Cardiac muscle cell (in vitro differentiated cells and primary cell): ENCODE data around the gene BOD1. TPM values are rescaled to one million over a fixed set of nuclear protein-coding genes. Genes with fewer than 3 reads are reported as not detected.

ENCODE experiments used
- DNase-seq, 2 donors: peaks; one replicate each; pipeline versions ENCODE4 v3.0.0 to v3.0.0-alpha.2; 2010 to 2017; ENCODE audit warnings: low read depth in 1 of 2, low spot score in 1 of 2
- H3K27ac ChIP-seq: fragments of 200-600 bp; sonication (generic); 2 replicates; pipeline ENCODE4 v1.5.1; 2016
- H3K27me3 ChIP-seq: fragments of 200-600 bp; sonication (generic); 2 replicates; pipeline ENCODE4 v1.6.0; 2016; ENCODE audit warnings: control low read depth
- H3K36me3 ChIP-seq: fragments of 200-600 bp; sonication (generic); 2 replicates; pipeline ENCODE4 v1.5.1; 2016; ENCODE audit warnings: control low read depth
- H3K4me1 ChIP-seq: fragments of 200-600 bp; sonication (generic); 2 replicates; pipeline ENCODE4 v1.8.1; 2017; ENCODE audit warnings: low read depth, mild to moderate bottlenecking, mixed run types
- H3K4me3 ChIP-seq: fragments of 200-600 bp; sonication (generic); 2 replicates; pipeline ENCODE4 v1.5.1; 2016; ENCODE audit warnings: mild to moderate bottlenecking
- H3K9me3 ChIP-seq: fragments of 200-600 bp; sonication (generic); 2 replicates; pipeline ENCODE4 v1.5.1; 2017; ENCODE audit warnings: low read depth, mild to moderate bottlenecking, control low read depth
- CTCF ChIP-seq: IDR thresholded peaks from 2 replicates; pipeline ENCODE4 v1.5.1; 2012; ENCODE audit warnings: low read depth, mild to moderate bottlenecking, low read length
- polyA plus RNA-seq: library from polyadenylated mRNA; unstranded; fragments of >200 nt; fragmentation: Nextera tagmentation; extraction: Ambion mirVana; gene quantifications from 2 replicates; pipeline ENCODE4 v1.2.1, GENCODE V29; 2016
- total RNA-seq: library from RNA; depleted of rRNA; stranded (reverse); fragments of >200 nt; gene quantifications from 2 replicates; pipeline ENCODE4 v1.2.3, GENCODE V29; 2016

BOD1 gene
- total and polyA plus RNA-seq, 2 experiments from 2014 or later = 80.5 to 94.9 TPM

- no peak overlapping the region for H3K4me3 ChIP-seq
- H3K27me3 ChIP-seq = no peaks in the 10 kb centered on the region
- peaks cover 14% of the 10 kb centered on the region for H3K36me3 ChIP-seq
Measured at GRCh38 chr5:173613433-173614159, 2.9 kb downstream of the BOD1 start.

GRCh38 chr5:173612948-173613347, 3.5 kb downstream of the BOD1 start:
- Histone ChIP-seq H3K4me3 (no peak overlapping the region), H3K4me1 (peaks cover 25% of the 10 kb centered on the region), H3K36me3 (peaks cover 18% of the 10 kb centered on the region), H3K9me3 (no peaks in the 10 kb centered on the region), H3K27me3 (no peaks in the 10 kb centered on the region), H3K27ac (no peak overlapping the region)
- DNase-seq = peak in 1 of 2 donors; percentile 57
- TF ChIP-seq CTCF = no peak

More at GRCh38 chr5:173613433-173614159, 2.9 kb downstream of the BOD1 start:
- no peaks in the 10 kb centered on the region for H3K9me3 ChIP-seq
- DNase-seq = no peak
- peaks cover 25% of the 10 kb centered on the region for H3K4me1 ChIP-seq
- no peak for TF ChIP-seq CTCF
- no peak overlapping the region for H3K27ac ChIP-seq

- Histone ChIP-seq H3K4me3 (no peak overlapping the region), H3K27me3 (no peaks in the 10 kb centered on the region), H3K36me3 (peaks cover 31% of the 10 kb centered on the region), H3K9me3 (no peaks in the 10 kb centered on the region), H3K27ac (no peak overlapping the region), H3K4me1 (peaks cover 21% of the 10 kb centered on the region)
- no peak for TF ChIP-seq CTCF
- no peak for DNase-seq
Measured at GRCh38 chr5:173611706-173612105, 4.7 kb downstream of the BOD1 start.

- TF ChIP-seq CTCF = no peak
- H3K36me3 ChIP-seq = peaks cover 26% of the 10 kb centered on the region
- no peaks in the 10 kb centered on the region for H3K4me1 ChIP-seq
- H3K27me3 ChIP-seq = no peaks in the 10 kb centered on the region
- H3K9me3 ChIP-seq = no peaks in the 10 kb centered on the region
- H3K27ac ChIP-seq = no peak overlapping the region
- no peak overlapping the region for H3K4me3 ChIP-seq
- no peak for DNase-seq
Measured at GRCh38 chr5:173604141-173604540, 12.3 kb downstream of the BOD1 start.

GRCh38 chr5:173602423-173602822, 14.0 kb downstream of the BOD1 start:
- no peak overlapping the region for H3K27ac ChIP-seq

More at GRCh38 chr5:173602423-173602822, 14.0 kb downstream of the BOD1 start:
- Histone ChIP-seq H3K27me3 (no peaks in the 10 kb centered on the region), H3K9me3 (no peaks in the 10 kb centered on the region), H3K4me1 (no peaks in the 10 kb centered on the region), H3K36me3 (peaks cover 16% of the 10 kb centered on the region), H3K4me3 (no peak overlapping the region)
- peak; percentile 31 for TF ChIP-seq CTCF
- DNase-seq = peak in 1 of 2 donors; percentile 96
